Panc1 (cell line): ENCODE data around the gene TSPAN10. TPM values are rescaled to one million over a fixed set of nuclear protein-coding genes. Genes with fewer than 3 reads are reported as not detected.

Source experiments
- ATAC-seq: fragments of 200-7000 bp; cut with Tn5 transposase; 2 replicates; pipeline ENCODE4 v1.9.1; 2020; ENCODE audit warnings: mild to moderate bottlenecking, moderate library complexity
- BruUV-seq: library from RNA; stranded (reverse); fragments of 400-500 nt; replicated peaks from 2 replicates; lab custom pipeline; 2021; lab: Mats Ljungman, UMichigan
- CTCF ChIA-PET: fragments of 300-600 bp; sonication (Branson Sonifier 250); formaldehyde crosslinking; loops from one replicate; lab custom pipeline; 2022; ENCODE audit warnings: antibody characterized with exemption; lab: Charles Lee
- POLR2A ChIA-PET: fragments of 300-600 bp; sonication (Branson Sonifier 250); formaldehyde crosslinking; loops from one replicate; lab custom pipeline; 2022; ENCODE audit warnings: antibody characterized with exemption; lab: Charles Lee
- DNase-seq: peaks from one replicate; pipeline ENCODE4 v3.0.0-alpha.2; 2010; ENCODE audit warnings: low read depth, low spot score
- H3K27ac ChIP-seq: 2 replicates; pipeline ENCODE4 v1.5.1; 2011; ENCODE audit warnings: mild to moderate bottlenecking, low read length, inconsistent platforms
- H3K27me3 ChIP-seq: fragments of 200-500 bp; sonication (Bioruptor generic); 2 replicates; pipeline ENCODE4 v1.6.0; 2014; ENCODE audit warnings: low read length, inconsistent platforms; ENCODE audit not compliant: control insufficient read depth, insufficient read depth
- H3K36me3 ChIP-seq: fragments of 200-500 bp; sonication (Bioruptor generic); 2 replicates; pipeline ENCODE4 v1.5.1; 2014; ENCODE audit warnings: inconsistent platforms, mild to moderate bottlenecking, low read length, moderate library complexity; ENCODE audit not compliant: control insufficient read depth, insufficient read depth
- H3K4me1 ChIP-seq: 2 replicates; pipeline ENCODE4 v1.5.1; 2011; ENCODE audit warnings: inconsistent platforms, mild to moderate bottlenecking, low read length, moderate library complexity; ENCODE audit not compliant: control insufficient read depth, insufficient read depth
- H3K4me3 ChIP-seq, 2 experiments: 2 replicates each; pipeline ENCODE4 v1.5.1; 2011 to 2012; ENCODE audit warnings: low read depth in 2 of 2, low read length in 2 of 2, mild to moderate bottlenecking in 2 of 2, inconsistent platforms in 1 of 2, moderate library complexity in 1 of 2
- H3K9me3 ChIP-seq: fragments of 200-500 bp; sonication (Bioruptor generic); 2 replicates; pipeline ENCODE4 v1.5.1; 2014; ENCODE audit warnings: low read depth, mild to moderate bottlenecking, inconsistent platforms, low read length, moderate library complexity; ENCODE audit not compliant: control insufficient read depth, insufficient read depth
- POLR2AphosphoS5 ChIP-seq: IDR thresholded peaks from 2 replicates; pipeline ENCODE4 v1.6.1; 2012; ENCODE audit warnings: mild to moderate bottlenecking, low read depth, low read length, moderate library complexity
- SIN3A ChIP-seq: IDR thresholded peaks from 2 replicates; pipeline ENCODE4 v1.6.1; 2012; ENCODE audit warnings: low read depth, mild to moderate bottlenecking, low read length, moderate library complexity, borderline replicate concordance; ENCODE audit not compliant: insufficient read depth
- TCF7L2 ChIP-seq: IDR thresholded peaks from 2 replicates; pipeline ENCODE4 v1.6.1; 2011; ENCODE audit warnings: mild to moderate bottlenecking, low read depth, low read length, inconsistent platforms
- in situ Hi-C: cut with HindIII; loops from 2 replicates; pipeline ENCODE4 v1.10.0; 2016; ENCODE audit warnings: low sequenced_read_pairs, low pct_unique_long_range_greater_than_20kb
- intact Hi-C: fragments of 100-400 bp; cut with micrococcal nuclease; formaldehyde crosslinking; loops from one replicate; pipeline ENCODE4 v1.10.0; 2022; ENCODE audit not compliant: unreplicated experiment
- total RNA-seq: library from RNA; stranded (reverse); gene quantifications from one replicate; pipeline ENCODE4 v1.2.1, GENCODE V29; 2021; ENCODE audit not compliant: unreplicated experiment
- TF ChIP-seq, protein P1 (sequence below), 2 experiments: IDR thresholded peaks; 2 replicates each; pipeline ENCODE4 v1.6.1; 2011 to 2012; ENCODE audit warnings: low read depth in 2 of 2, control low read depth in 1 of 2, low read length in 1 of 2, mild to moderate bottlenecking in 1 of 2, moderate library complexity in 1 of 2; ENCODE audit not compliant: insufficient read depth in 1 of 2
- TF ChIP-seq, protein P2 (sequence below): fragments of 450-650 bp; IDR thresholded peaks from 2 replicates; pipeline ENCODE4 v1.5.1; 2017; ENCODE audit warnings: mild to moderate bottlenecking

The TSPAN10 gene
- total RNA-seq, 1 experiment from 2014 or later, result 4.8 TPM

DNA sequence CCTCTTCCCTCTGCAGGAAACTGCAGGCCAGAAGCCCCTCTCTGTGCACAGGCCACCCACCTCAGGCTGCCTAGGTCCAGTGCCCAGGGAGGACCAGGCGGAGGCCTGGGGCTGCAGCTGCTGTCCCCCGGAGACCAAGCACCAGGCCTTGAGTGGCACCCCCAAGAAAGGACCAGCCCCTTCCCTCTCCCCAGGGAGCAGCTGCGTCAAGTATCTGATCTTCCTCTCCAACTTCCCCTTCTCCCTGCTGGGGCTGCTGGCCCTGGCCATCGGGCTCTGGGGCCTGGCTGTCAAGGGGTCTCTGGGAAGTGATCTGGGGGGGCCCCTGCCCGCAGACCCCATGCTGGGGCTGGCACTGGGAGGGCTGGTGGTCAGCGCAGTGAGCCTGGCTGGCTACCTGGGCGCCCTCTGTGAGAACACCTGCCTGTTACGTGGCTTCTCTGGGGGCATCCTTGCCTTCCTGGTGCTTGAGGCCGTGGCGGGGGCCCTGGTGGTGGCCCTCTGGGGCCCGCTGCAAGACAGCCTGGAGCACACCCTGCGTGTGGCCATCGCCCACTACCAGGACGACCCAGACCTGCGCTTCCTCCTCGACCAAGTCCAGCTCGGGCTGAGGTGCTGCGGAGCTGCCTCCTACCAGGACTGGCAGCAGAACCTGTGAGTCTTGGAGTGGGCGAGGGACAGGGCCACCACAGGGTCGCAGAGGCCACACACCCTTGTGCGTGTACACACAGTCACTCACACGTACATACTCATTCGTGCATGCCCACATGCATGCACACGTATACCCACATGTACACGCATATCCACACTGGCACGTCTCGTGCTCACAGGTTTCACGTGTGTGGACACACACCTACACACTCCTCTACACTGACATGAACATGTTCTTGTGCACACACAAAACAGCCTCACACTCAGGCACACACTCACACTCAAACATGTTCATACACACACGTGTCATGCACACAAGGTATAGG lies 8.3 kb downstream of the TSPAN10 start:
- no TSS peak for BruUV-seq
- intact Hi-C loops, result no loop called here

DNA sequence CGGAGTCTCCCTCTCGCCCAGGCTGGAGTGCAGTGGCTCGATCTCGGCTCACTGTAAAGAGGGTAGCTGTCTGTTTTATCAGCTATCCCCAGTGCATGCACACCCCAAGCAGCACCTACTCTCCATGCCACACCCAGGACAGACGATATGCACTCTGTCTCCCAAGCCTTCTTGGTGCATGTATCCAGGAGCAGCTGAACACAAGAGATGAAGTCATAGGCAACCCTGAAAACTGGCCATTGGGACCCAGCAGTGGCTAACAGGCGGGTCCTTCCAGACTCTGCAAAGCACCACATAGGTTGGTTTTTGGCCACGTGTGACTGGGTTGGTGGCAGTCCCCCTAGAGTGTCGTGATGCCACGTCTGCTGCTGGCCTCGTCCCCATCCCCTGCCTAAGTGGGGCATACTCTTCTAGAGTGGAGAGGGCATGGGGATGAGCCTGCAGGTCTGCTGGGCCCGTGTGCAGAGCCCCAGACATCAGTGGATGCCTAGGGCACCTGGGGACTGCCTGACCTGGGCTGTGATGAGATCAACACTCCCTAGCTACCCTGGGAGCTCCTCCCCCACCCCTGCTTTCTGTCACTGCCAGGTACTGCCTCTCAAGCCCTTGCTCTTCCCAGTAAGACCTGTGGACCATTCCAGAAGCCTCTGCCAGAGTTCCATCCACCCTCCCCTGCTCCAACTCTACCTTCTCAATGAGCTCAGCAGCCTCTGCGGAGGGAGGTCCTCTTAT lies 10.0 kb downstream of the TSPAN10 start:
- Histone ChIP-seq H3K4me1 (peaks cover 13% of the 10 kb centered on the region), H3K36me3 (no peaks in the 10 kb centered on the region), H3K4me3 (no peak overlapping the region), H3K27ac (no peak overlapping the region), H3K27me3 (no peaks in the 10 kb centered on the region), H3K9me3 (no peaks in the 10 kb centered on the region)
- no TSS peak for BruUV-seq
- ATAC-seq (no peak), DNase-seq (no peak)
- intact Hi-C loops, result no loop called here
- in situ Hi-C loops, result no loop called here
- POLR2A ChIA-PET, result no interaction called here
- CTCF ChIA-PET, result no interaction called here
- TF ChIP-seq, protein P1, sequence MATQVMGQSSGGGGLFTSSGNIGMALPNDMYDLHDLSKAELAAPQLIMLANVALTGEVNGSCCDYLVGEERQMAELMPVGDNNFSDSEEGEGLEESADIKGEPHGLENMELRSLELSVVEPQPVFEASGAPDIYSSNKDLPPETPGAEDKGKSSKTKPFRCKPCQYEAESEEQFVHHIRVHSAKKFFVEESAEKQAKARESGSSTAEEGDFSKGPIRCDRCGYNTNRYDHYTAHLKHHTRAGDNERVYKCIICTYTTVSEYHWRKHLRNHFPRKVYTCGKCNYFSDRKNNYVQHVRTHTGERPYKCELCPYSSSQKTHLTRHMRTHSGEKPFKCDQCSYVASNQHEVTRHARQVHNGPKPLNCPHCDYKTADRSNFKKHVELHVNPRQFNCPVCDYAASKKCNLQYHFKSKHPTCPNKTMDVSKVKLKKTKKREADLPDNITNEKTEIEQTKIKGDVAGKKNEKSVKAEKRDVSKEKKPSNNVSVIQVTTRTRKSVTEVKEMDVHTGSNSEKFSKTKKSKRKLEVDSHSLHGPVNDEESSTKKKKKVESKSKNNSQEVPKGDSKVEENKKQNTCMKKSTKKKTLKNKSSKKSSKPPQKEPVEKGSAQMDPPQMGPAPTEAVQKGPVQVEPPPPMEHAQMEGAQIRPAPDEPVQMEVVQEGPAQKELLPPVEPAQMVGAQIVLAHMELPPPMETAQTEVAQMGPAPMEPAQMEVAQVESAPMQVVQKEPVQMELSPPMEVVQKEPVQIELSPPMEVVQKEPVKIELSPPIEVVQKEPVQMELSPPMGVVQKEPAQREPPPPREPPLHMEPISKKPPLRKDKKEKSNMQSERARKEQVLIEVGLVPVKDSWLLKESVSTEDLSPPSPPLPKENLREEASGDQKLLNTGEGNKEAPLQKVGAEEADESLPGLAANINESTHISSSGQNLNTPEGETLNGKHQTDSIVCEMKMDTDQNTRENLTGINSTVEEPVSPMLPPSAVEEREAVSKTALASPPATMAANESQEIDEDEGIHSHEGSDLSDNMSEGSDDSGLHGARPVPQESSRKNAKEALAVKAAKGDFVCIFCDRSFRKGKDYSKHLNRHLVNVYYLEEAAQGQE (IDR thresholded peaks at IDR 0.05; ENCODE audit: insufficient read depth in 1 of 2, low read depth in 2 of 2, low read length in 1 of 2), result no peak

More for the DNA sequence above, 8.3 kb downstream of the TSPAN10 start:
- ChIA-PET POLR2A (no interaction called here), CTCF (no interaction called here)
- H3K9me3 ChIP-seq, result no peaks in the 10 kb centered on the region
- TF ChIP-seq SIN3A (no peak), POLR2AphosphoS5 (no peak), TCF7L2 (no peak)
- TF ChIP-seq, protein P1 (IDR thresholded peaks at IDR 0.05; ENCODE audit: insufficient read depth in 1 of 2, low read depth in 2 of 2, low read length in 1 of 2), result no peak
- TF ChIP-seq, protein P2, sequence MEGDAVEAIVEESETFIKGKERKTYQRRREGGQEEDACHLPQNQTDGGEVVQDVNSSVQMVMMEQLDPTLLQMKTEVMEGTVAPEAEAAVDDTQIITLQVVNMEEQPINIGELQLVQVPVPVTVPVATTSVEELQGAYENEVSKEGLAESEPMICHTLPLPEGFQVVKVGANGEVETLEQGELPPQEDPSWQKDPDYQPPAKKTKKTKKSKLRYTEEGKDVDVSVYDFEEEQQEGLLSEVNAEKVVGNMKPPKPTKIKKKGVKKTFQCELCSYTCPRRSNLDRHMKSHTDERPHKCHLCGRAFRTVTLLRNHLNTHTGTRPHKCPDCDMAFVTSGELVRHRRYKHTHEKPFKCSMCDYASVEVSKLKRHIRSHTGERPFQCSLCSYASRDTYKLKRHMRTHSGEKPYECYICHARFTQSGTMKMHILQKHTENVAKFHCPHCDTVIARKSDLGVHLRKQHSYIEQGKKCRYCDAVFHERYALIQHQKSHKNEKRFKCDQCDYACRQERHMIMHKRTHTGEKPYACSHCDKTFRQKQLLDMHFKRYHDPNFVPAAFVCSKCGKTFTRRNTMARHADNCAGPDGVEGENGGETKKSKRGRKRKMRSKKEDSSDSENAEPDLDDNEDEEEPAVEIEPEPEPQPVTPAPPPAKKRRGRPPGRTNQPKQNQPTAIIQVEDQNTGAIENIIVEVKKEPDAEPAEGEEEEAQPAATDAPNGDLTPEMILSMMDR, result no peak
- DNase-seq (no peak), ATAC-seq (0 out of 2 replicates have a peak, but pooled peaks have one; percentile 8)
- no peaks in the 10 kb centered on the region for H3K36me3 ChIP-seq
- peaks cover 9% of the 10 kb centered on the region; the same call in 1 of the 2 replicates for H3K4me1 ChIP-seq
- H3K27ac ChIP-seq, result no peak overlapping the region
- in situ Hi-C loops, result no loop called here
- no peak overlapping the region for H3K4me3 ChIP-seq
- H3K27me3 ChIP-seq, result no peaks in the 10 kb centered on the region
